ENCODE data around the gene SORT1.

DNA sequence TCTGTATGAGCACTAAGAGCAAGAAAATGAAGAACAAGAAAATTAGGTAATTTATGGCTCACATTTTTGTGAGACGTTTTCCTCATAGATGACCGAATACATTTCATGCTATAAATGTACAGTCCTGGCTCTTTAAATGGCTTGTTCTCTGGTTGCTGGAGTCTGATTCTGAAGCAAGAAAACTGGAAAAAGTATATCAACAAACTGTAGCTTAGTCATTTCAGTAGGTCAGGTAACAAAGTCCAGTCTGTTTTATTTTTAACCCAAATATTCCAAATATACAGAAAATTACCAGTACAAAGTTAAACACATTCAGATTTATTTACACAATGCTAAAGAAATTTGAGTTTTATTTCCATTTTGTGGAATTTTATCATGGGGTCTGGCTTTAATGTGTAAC lies 88.4 kb downstream of the SORT1 start:
- no peak for TF ChIP-seq POLR2A (IDR thresholded peaks at IDR 0.05)
- TF ChIP-seq, protein P1, sequence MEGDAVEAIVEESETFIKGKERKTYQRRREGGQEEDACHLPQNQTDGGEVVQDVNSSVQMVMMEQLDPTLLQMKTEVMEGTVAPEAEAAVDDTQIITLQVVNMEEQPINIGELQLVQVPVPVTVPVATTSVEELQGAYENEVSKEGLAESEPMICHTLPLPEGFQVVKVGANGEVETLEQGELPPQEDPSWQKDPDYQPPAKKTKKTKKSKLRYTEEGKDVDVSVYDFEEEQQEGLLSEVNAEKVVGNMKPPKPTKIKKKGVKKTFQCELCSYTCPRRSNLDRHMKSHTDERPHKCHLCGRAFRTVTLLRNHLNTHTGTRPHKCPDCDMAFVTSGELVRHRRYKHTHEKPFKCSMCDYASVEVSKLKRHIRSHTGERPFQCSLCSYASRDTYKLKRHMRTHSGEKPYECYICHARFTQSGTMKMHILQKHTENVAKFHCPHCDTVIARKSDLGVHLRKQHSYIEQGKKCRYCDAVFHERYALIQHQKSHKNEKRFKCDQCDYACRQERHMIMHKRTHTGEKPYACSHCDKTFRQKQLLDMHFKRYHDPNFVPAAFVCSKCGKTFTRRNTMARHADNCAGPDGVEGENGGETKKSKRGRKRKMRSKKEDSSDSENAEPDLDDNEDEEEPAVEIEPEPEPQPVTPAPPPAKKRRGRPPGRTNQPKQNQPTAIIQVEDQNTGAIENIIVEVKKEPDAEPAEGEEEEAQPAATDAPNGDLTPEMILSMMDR (IDR thresholded peaks at IDR 0.05) = no peak
